ENCODE data around the gene TNFRSF1B. TPM values are rescaled to one million over a fixed set of nuclear protein-coding genes. Genes with fewer than 3 reads are reported as not detected.

The TNFRSF1B gene
- polyA plus RNA-seq, 1 donor (not counting 4 experiments of a cell fraction or from before 2014, with no cell fraction given): 0.04 TPM

- H3K9me1 ChIP-seq (ENCODE audit: control insufficient read depth, extremely low read depth, insufficient read depth, low read length): no peaks in the 10 kb centered on the region
- H3K27ac ChIP-seq (ENCODE audit: control insufficient read depth, insufficient read depth, low read length): no peak overlapping the region
- no peaks in the 10 kb centered on the region for H4K20me1 ChIP-seq (ENCODE audit: control insufficient read depth, extremely low read depth, insufficient read depth, low read length)
- no peak overlapping the region for H3K4me3 ChIP-seq (ENCODE audit: control insufficient read depth in 2 of 3, extremely low read depth in 1 of 3, insufficient read depth in 2 of 3, low read depth in 1 of 3, low read length in 3 of 3)
- no peak for FAIRE-seq
- H3K9ac ChIP-seq (ENCODE audit: control insufficient read depth, extremely low read depth, insufficient read depth, low read length): no peak overlapping the region
- no peaks in the 10 kb centered on the region for H3K79me2 ChIP-seq (ENCODE audit: control insufficient read depth, insufficient read depth, low read length)
- dilution Hi-C loops (cut with MboI; ENCODE audit: extremely low pct_ligation_motif_present, low sequenced_read_pairs): no loop called here
- no peak for DNase-seq (ENCODE audit: low read depth, low spot score)
- no peaks in the 10 kb centered on the region for H3K27me3 ChIP-seq (ENCODE audit: control insufficient read depth, extremely low read depth, insufficient read depth, low read length)
- no peaks in the 10 kb centered on the region for H3K4me1 ChIP-seq (ENCODE audit: control insufficient read depth, extremely low read depth, insufficient read depth, low read length)
- H3K36me3 ChIP-seq (ENCODE audit: control insufficient read depth in 2 of 2, extremely low read depth in 1 of 2, insufficient read depth in 2 of 2, low read length in 2 of 2): no peaks in the 10 kb centered on the region
- no peak overlapping the region for H3K4me2 ChIP-seq (ENCODE audit: control insufficient read depth, extremely low read depth, insufficient read depth, low read depth, low read length)
- TF ChIP-seq CTCF (optimal IDR thresholded peaks at IDR 0.05 in 1 of 3, IDR thresholded peaks at IDR 0.05 in 1 of 3, conservative IDR thresholded peaks at IDR 0.05 in 1 of 3; ENCODE audit: extremely low read depth in 1 of 3, insufficient read depth in 2 of 3, low read length in 3 of 3): no peak
- TF ChIP-seq EZH2 (IDR thresholded peaks at IDR 0.05; ENCODE audit: low read length): no peak
- H3K9me3 ChIP-seq (ENCODE audit: control insufficient read depth, low read depth, low read length): no peaks in the 10 kb centered on the region
- H2AFZ ChIP-seq (ENCODE audit: control insufficient read depth, low read length): no peak overlapping the region
These were observed 20.3 kb upstream of the TNFRSF1B start for GRCh38 chr1:12146343-12147112.

GRCh38 chr1:12147201-12147701 is 19.5 kb upstream of the TNFRSF1B start:
- no peaks in the 10 kb centered on the region for H3K4me1 ChIP-seq (ENCODE audit: control insufficient read depth, extremely low read depth, insufficient read depth, low read length)
- no peak overlapping the region for H3K27ac ChIP-seq (ENCODE audit: control insufficient read depth, insufficient read depth, low read length)
- no peak overlapping the region for H2AFZ ChIP-seq (ENCODE audit: control insufficient read depth, low read length)
- DNase-seq (ENCODE audit: low read depth, low spot score) (no peak), FAIRE-seq (no peak)
- H3K9me3 ChIP-seq (ENCODE audit: control insufficient read depth, low read depth, low read length): no peaks in the 10 kb centered on the region
- H3K4me3 ChIP-seq (ENCODE audit: control insufficient read depth in 2 of 3, extremely low read depth in 1 of 3, insufficient read depth in 2 of 3, low read depth in 1 of 3, low read length in 3 of 3): no peak overlapping the region
- no peak overlapping the region for H3K9ac ChIP-seq (ENCODE audit: control insufficient read depth, extremely low read depth, insufficient read depth, low read length)
- no peaks in the 10 kb centered on the region for H3K9me1 ChIP-seq (ENCODE audit: control insufficient read depth, extremely low read depth, insufficient read depth, low read length)
- dilution Hi-C loops (cut with MboI; ENCODE audit: extremely low pct_ligation_motif_present, low sequenced_read_pairs): no loop called here
- H3K36me3 ChIP-seq (ENCODE audit: control insufficient read depth in 2 of 2, extremely low read depth in 1 of 2, insufficient read depth in 2 of 2, low read length in 2 of 2): no peaks in the 10 kb centered on the region
- H3K79me2 ChIP-seq (ENCODE audit: control insufficient read depth, insufficient read depth, low read length): no peaks in the 10 kb centered on the region
- TF ChIP-seq EZH2 (IDR thresholded peaks at IDR 0.05; ENCODE audit: low read length) (no peak), CTCF (optimal IDR thresholded peaks at IDR 0.05 in 1 of 3, IDR thresholded peaks at IDR 0.05 in 1 of 3, conservative IDR thresholded peaks at IDR 0.05 in 1 of 3; ENCODE audit: extremely low read depth in 1 of 3, insufficient read depth in 2 of 3, low read length in 3 of 3) (no peak)
- no peak overlapping the region for H3K4me2 ChIP-seq (ENCODE audit: control insufficient read depth, extremely low read depth, insufficient read depth, low read depth, low read length)
- no peaks in the 10 kb centered on the region for H4K20me1 ChIP-seq (ENCODE audit: control insufficient read depth, extremely low read depth, insufficient read depth, low read length)
- H3K27me3 ChIP-seq (ENCODE audit: control insufficient read depth, extremely low read depth, insufficient read depth, low read length): no peaks in the 10 kb centered on the region

All from keratinocyte (primary cell).